Loucy (cell line): Measurements from ENCODE around the gene SPP2.

ENCODE experiments used
- H2AFZ ChIP-seq: fragments of 200-600 bp; sonication (generic); 2 replicates; pipeline ENCODE4 v1.6.0; 2016; ENCODE audit warnings: antibody characterized with exemption, mild to moderate bottlenecking, low read length, moderate library complexity
- H3F3A ChIP-seq: fragments of 200-600 bp; 2 replicates; pipeline ENCODE4 v1.6.0; 2016; ENCODE audit warnings: antibody characterized with exemption, low read depth, mild to moderate bottlenecking
- H3K27me3 ChIP-seq: fragments of 200-600 bp; sonication (generic); 2 replicates; pipeline ENCODE4 v1.6.1; 2014; ENCODE audit warnings: low read length, mild to moderate bottlenecking; ENCODE audit not compliant: insufficient read depth, poor library complexity, severe bottlenecking
- H3K36me3 ChIP-seq: fragments of 200-600 bp; sonication (generic); 2 replicates; pipeline ENCODE4 v1.6.1; 2016; ENCODE audit warnings: low read length; ENCODE audit not compliant: insufficient read depth
- H3K4me1 ChIP-seq: fragments of 200-600 bp; sonication (generic); 2 replicates; pipeline ENCODE4 v1.5.1; 2014; ENCODE audit warnings: low read length, mild to moderate bottlenecking; ENCODE audit not compliant: insufficient read depth, poor library complexity, severe bottlenecking
- H3K4me2 ChIP-seq: fragments of 200-600 bp; sonication (generic); 2 replicates; pipeline ENCODE4 v1.6.0; 2014; ENCODE audit warnings: antibody characterized with exemption, low read length, low read depth, mild to moderate bottlenecking; ENCODE audit not compliant: poor library complexity, severe bottlenecking
- H3K4me3 ChIP-seq: fragments of 200-600 bp; sonication (generic); 2 replicates; pipeline ENCODE4 v1.5.1; 2014; ENCODE audit warnings: low read length, mild to moderate bottlenecking, mixed read lengths; ENCODE audit not compliant: poor library complexity, severe bottlenecking
- H3K79me2 ChIP-seq: fragments of 200-600 bp; sonication (generic); 2 replicates; pipeline ENCODE4 v1.6.1; 2014; ENCODE audit warnings: low read length; ENCODE audit not compliant: insufficient read depth
- H3K9ac ChIP-seq: fragments of 200-600 bp; sonication (generic); 2 replicates; pipeline ENCODE4 v1.6.0; 2014; ENCODE audit warnings: mild to moderate bottlenecking, low read depth, low read length, moderate library complexity; ENCODE audit not compliant: poor library complexity, severe bottlenecking
- H3K9me2 ChIP-seq: fragments of 200-600 bp; sonication (generic); replicated peaks from 2 replicates; pipeline ENCODE4 v1.6.1; 2016; ENCODE audit warnings: low read depth, low read length, mixed read lengths
- H3K9me3 ChIP-seq: fragments of 200-600 bp; sonication (generic); 2 replicates; pipeline ENCODE4 v1.6.1; 2014; ENCODE audit warnings: mild to moderate bottlenecking, antibody characterized with exemption, low read length, low read depth; ENCODE audit not compliant: insufficient read depth
- H4K20me1 ChIP-seq: fragments of 200-600 bp; sonication (generic); 2 replicates; pipeline ENCODE4 v1.6.0; 2014; ENCODE audit warnings: antibody characterized with exemption, low read length, mild to moderate bottlenecking; ENCODE audit not compliant: insufficient read depth, poor library complexity, severe bottlenecking
- CTCF ChIP-seq: fragments of 200-600 bp; sonication (generic); conservative IDR thresholded peaks from 2 replicates; pipeline ENCODE4 v1.5.1; 2014; ENCODE audit warnings: mild to moderate bottlenecking, antibody characterized with exemption, low read length
- EZH2phosphoT487 ChIP-seq: fragments of 200-600 bp; IDR thresholded peaks from 2 replicates; pipeline ENCODE4 v1.6.1; 2018; ENCODE audit warnings: antibody characterized with exemption, mild to moderate bottlenecking, moderate library complexity, borderline replicate concordance

The SPP2 gene

GRCh38 chr2:234071664-234072063 lies 21.2 kb downstream of the SPP2 start:
- Histone ChIP-seq H3K79me2 (no peaks in the 10 kb centered on the region), H3K4me1 (peaks cover 3% of the 10 kb centered on the region), H2AFZ (no peak overlapping the region), H3K36me3 (no peaks in the 10 kb centered on the region), H3F3A (no peaks in the 10 kb centered on the region), H3K9ac (no peak overlapping the region), H3K4me3 (no peak overlapping the region), H3K9me3 (no peaks in the 10 kb centered on the region), H3K4me2 (no peak overlapping the region), H3K9me2 (no peaks in the 10 kb centered on the region), H4K20me1 (no peaks in the 10 kb centered on the region), H3K27me3 (peaks cover 5% of the 10 kb centered on the region)
- no peak for TF ChIP-seq EZH2phosphoT487
- no peak for TF ChIP-seq CTCF

GRCh38 chr2:234072454-234072853 lies 22.0 kb downstream of the SPP2 start:
- TF ChIP-seq CTCF: no peak
- TF ChIP-seq EZH2phosphoT487: no peak
- no peaks in the 10 kb centered on the region for H4K20me1 ChIP-seq
- no peak overlapping the region for H2AFZ ChIP-seq
- no peaks in the 10 kb centered on the region for H3K9me2 ChIP-seq
- no peak overlapping the region for H3K9ac ChIP-seq
- peaks cover 5% of the 10 kb centered on the region for H3K27me3 ChIP-seq
- H3F3A ChIP-seq: no peaks in the 10 kb centered on the region
- no peaks in the 10 kb centered on the region for H3K36me3 ChIP-seq
- H3K79me2 ChIP-seq: no peaks in the 10 kb centered on the region
- no peak overlapping the region for H3K4me3 ChIP-seq
- H3K4me1 ChIP-seq: peaks cover 3% of the 10 kb centered on the region
- H3K4me2 ChIP-seq: no peak overlapping the region
- no peaks in the 10 kb centered on the region for H3K9me3 ChIP-seq

GRCh38 chr2:234074751-234075517 lies 24.4 kb downstream of the SPP2 start:
- Histone ChIP-seq H3K9me2 (no peaks in the 10 kb centered on the region), H3K27me3 (no peaks in the 10 kb centered on the region), H4K20me1 (no peaks in the 10 kb centered on the region), H3K4me1 (peaks cover 3% of the 10 kb centered on the region), H3K4me2 (no peak overlapping the region), H3K9ac (no peak overlapping the region), H3K79me2 (no peaks in the 10 kb centered on the region), H3K36me3 (no peaks in the 10 kb centered on the region), H3K4me3 (no peak overlapping the region), H2AFZ (no peak overlapping the region), H3K9me3 (no peaks in the 10 kb centered on the region), H3F3A (no peaks in the 10 kb centered on the region)
- TF ChIP-seq EZH2phosphoT487 (no peak), CTCF (no peak)
